Vagina (tissue), 2 donors: ENCODE measurements around the gene KPNB1.

Source experiments
- POLR2A ChIP-seq, 2 donors: fragments of 450-650 bp; IDR thresholded peaks; one replicate each; pipeline ENCODE4 v1.6.1; 2017; ENCODE audit warnings: antibody characterized with exemption in 2 of 2, mild to moderate bottlenecking in 2 of 2, moderate library complexity in 2 of 2
- TF ChIP-seq, protein P1 (sequence below), 3 experiments: fragments of 450-650 bp in 2 of 3; fragments of 200-600 bp in 1 of 3; sonication (generic) in 1 of 3; IDR thresholded peaks; one replicate each; pipeline ENCODE4 v1.5.1; 2017 to 2019; ENCODE audit warnings: antibody characterized with exemption in 3 of 3, mild to moderate bottlenecking in 2 of 3, moderate library complexity in 2 of 3

DNA sequence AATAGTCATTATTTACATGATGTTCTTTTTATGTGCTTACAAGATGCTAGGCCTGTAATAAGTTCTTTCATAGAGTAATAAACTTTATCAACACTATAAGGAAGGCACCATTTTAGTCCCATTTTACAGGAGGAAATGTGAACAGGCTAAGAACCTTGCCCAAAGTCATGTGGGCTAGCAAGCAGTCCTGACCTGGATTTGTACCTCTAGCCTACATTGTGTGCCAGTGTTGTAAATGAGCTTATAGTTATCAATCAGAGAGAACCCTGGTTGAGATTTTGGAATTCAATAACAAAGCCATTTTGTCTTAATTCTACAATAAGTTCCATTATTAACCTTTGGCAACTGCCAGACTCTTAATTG is 37.6 kb downstream of the KPNB1 start:
- TF ChIP-seq, protein P1, sequence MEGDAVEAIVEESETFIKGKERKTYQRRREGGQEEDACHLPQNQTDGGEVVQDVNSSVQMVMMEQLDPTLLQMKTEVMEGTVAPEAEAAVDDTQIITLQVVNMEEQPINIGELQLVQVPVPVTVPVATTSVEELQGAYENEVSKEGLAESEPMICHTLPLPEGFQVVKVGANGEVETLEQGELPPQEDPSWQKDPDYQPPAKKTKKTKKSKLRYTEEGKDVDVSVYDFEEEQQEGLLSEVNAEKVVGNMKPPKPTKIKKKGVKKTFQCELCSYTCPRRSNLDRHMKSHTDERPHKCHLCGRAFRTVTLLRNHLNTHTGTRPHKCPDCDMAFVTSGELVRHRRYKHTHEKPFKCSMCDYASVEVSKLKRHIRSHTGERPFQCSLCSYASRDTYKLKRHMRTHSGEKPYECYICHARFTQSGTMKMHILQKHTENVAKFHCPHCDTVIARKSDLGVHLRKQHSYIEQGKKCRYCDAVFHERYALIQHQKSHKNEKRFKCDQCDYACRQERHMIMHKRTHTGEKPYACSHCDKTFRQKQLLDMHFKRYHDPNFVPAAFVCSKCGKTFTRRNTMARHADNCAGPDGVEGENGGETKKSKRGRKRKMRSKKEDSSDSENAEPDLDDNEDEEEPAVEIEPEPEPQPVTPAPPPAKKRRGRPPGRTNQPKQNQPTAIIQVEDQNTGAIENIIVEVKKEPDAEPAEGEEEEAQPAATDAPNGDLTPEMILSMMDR (IDR thresholded peaks at IDR 0.05) = no peak
- TF ChIP-seq POLR2A (IDR thresholded peaks at IDR 0.05) = no peak
